HepG2 (cell line): ENCODE measurements around the gene NOXRED1. TPM values are rescaled to one million over a fixed set of nuclear protein-coding genes. Genes with fewer than 3 reads are reported as not detected.

Experiments used
- BHLHE40 ChIP-seq: IDR thresholded peaks from 2 replicates; pipeline ENCODE4 v1.6.1; 2011; ENCODE audit warnings: low read length, improper control_type of control experiment
- CEBPG ChIP-seq: IDR thresholded peaks from 2 replicates; pipeline ENCODE4 v1.6.1; 2016
- EED ChIP-seq: sonication (generic); formaldehyde crosslinking; IDR thresholded peaks from 2 replicates; pipeline ENCODE4 v1.5.0; 2020; ENCODE audit warnings: mild to moderate bottlenecking, missing genetic modification reagents
- FOXA1 ChIP-seq, 2 experiments: fragments of 450-650 bp in 1 of 2; sonication (generic) in 1 of 2; formaldehyde crosslinking in 1 of 2; IDR thresholded peaks; 2 replicates each; pipeline versions ENCODE4 v1.4.0 to v1.6.1; 2016 to 2020; ENCODE audit warnings: missing genetic modification reagents in 1 of 2
- HDAC2 ChIP-seq: sonication (generic); formaldehyde crosslinking; IDR thresholded peaks from 2 replicates; pipeline ENCODE4 v1.4.0; 2020; ENCODE audit warnings: missing genetic modification reagents
- HNF4G ChIP-seq, 2 experiments: sonication (generic) in 1 of 2; formaldehyde crosslinking in 1 of 2; IDR thresholded peaks; 2 replicates each; pipeline versions ENCODE4 v1.4.0 to v1.6.1; 2011 to 2020; ENCODE audit warnings: borderline replicate concordance in 2 of 2, low read depth in 2 of 2, mild to moderate bottlenecking in 2 of 2, low read length in 1 of 2, missing genetic modification reagents in 1 of 2, moderate library complexity in 1 of 2
- JUN ChIP-seq: sonication (generic); formaldehyde crosslinking; IDR thresholded peaks from 2 replicates; pipeline ENCODE4 v1.4.0; 2020; ENCODE audit warnings: mild to moderate bottlenecking, missing genetic modification reagents
- RELA ChIP-seq: sonication (generic); formaldehyde crosslinking; IDR thresholded peaks from 2 replicates; pipeline ENCODE4 v1.4.0; 2020; ENCODE audit warnings: missing genetic modification reagents
- TOPORS ChIP-seq: sonication (generic); formaldehyde crosslinking; IDR thresholded peaks from 2 replicates; pipeline ENCODE4 v1.8.0; 2023; ENCODE audit warnings: mild to moderate bottlenecking, missing genetic modification reagents
- ZBTB7A ChIP-seq: sonication (generic); formaldehyde crosslinking; IDR thresholded peaks from 2 replicates; pipeline ENCODE4 v1.8.0; 2022; ENCODE audit warnings: mild to moderate bottlenecking, missing genetic modification reagents
- ZNF253 ChIP-seq: sonication (generic); formaldehyde crosslinking; IDR thresholded peaks from 2 replicates; pipeline ENCODE4 v1.8.0; 2022; ENCODE audit warnings: mild to moderate bottlenecking, missing genetic modification reagents, borderline replicate concordance
- ZNF264 ChIP-seq: sonication (generic); formaldehyde crosslinking; IDR thresholded peaks from 2 replicates; pipeline ENCODE4 v1.4.0; 2020; ENCODE audit warnings: missing genetic modification reagents
- ZNF501 ChIP-seq: sonication (generic); formaldehyde crosslinking; IDR thresholded peaks from 2 replicates; pipeline ENCODE4 v1.5.1; 2020; ENCODE audit warnings: mild to moderate bottlenecking, moderate library complexity, missing genetic modification reagents
- ZNF761 ChIP-seq: sonication (generic); formaldehyde crosslinking; conservative IDR thresholded peaks from 2 replicates; pipeline ENCODE4 v1.4.0; 2020; ENCODE audit warnings: mild to moderate bottlenecking, missing genetic modification reagents
- polyA plus RNA-seq, 8 experiments: library from polyadenylated mRNA; depleted of rRNA in 3 of 8; stranded (reverse) in 7 of 8; unstranded in 1 of 8; fragments of >200 nt; fragmentation: Illumina TruSeq in 4 of 8; extraction: Trizol in 4 of 8; gene quantifications; 2 replicates each; pipeline versions ENCODE4 v1.2.1 to v1.2.3, GENCODE V29; 2011 to 2016; ENCODE audit warnings: low read depth in 4 of 8, missing spikeins in 1 of 8, mixed read lengths in 1 of 8; ENCODE audit not compliant: insufficient read depth in 1 of 8
- total RNA-seq, 5 experiments: library from RNA; depleted of rRNA; stranded (reverse); fragments of >200 nt; fragmentation: Illumina TruSeq; extraction: Trizol; gene quantifications; 2 replicates each; pipeline ENCODE4 v1.2.3, GENCODE V29; 2016; ENCODE audit warnings: low read depth in 1 of 5
- TF ChIP-seq, protein P1 (sequence below): sonication (generic); formaldehyde crosslinking; IDR thresholded peaks from 2 replicates; pipeline ENCODE4 v1.9.0; 2022; ENCODE audit warnings: missing genetic modification reagents, mild to moderate bottlenecking, borderline replicate concordance
- TF ChIP-seq, protein P2 (sequence below): IDR thresholded peaks from 2 replicates; pipeline ENCODE4 v1.6.1; 2016; ENCODE audit warnings: low read depth
- TF ChIP-seq, protein P3 (sequence below): sonication (generic); formaldehyde crosslinking; IDR thresholded peaks from 2 replicates; pipeline ENCODE4 v1.8.0; 2022; ENCODE audit warnings: missing genetic modification reagents, low read depth, mild to moderate bottlenecking, borderline replicate concordance
- TF ChIP-seq, protein P4 (sequence below): sonication (generic); formaldehyde crosslinking; IDR thresholded peaks from 2 replicates; pipeline ENCODE4 v1.5.0; 2020; ENCODE audit warnings: mild to moderate bottlenecking, missing genetic modification reagents

Gene NOXRED1
- total and polyA plus RNA-seq, 2 of the 13 experiments (the other 11 are each of a cell fraction or from before 2014, with no cell fraction given) = 0.24 to 0.41 TPM

DNA sequence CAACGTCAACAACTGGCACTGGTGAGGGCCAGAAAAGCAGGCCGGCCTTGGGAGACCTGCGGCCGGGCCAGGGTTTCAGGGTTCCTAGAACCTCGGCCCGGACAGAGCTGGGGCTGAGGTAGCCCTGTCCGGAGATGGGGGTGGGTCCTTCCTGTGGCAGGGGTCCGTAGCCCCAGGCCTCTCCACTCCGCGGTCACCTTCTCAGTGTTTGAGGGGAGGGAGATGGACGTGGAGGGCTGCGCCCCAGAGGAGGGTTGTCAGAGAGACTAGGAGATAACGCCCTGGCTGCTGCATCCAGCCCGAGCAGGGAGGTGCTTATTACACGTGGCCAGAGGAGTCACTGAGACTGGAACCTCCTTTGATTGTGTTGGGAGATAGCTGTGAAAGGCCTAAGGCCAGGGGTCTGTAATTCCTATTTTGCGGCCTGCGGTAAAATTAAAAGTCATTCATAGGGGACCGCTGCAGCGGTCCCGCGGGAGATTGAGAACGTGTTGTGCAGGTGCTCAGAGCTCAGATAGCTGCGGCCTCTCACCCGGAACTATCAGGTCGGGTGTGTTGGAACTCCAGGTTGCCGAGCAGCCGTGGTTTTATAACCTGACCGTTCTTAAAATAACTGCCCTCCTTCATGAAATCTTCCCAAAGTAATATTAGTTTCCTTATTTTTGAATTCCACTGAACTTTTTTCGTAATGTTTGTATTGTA lies 35.1 kb upstream of the NOXRED1 start (continued):
- TF ChIP-seq, protein P1, sequence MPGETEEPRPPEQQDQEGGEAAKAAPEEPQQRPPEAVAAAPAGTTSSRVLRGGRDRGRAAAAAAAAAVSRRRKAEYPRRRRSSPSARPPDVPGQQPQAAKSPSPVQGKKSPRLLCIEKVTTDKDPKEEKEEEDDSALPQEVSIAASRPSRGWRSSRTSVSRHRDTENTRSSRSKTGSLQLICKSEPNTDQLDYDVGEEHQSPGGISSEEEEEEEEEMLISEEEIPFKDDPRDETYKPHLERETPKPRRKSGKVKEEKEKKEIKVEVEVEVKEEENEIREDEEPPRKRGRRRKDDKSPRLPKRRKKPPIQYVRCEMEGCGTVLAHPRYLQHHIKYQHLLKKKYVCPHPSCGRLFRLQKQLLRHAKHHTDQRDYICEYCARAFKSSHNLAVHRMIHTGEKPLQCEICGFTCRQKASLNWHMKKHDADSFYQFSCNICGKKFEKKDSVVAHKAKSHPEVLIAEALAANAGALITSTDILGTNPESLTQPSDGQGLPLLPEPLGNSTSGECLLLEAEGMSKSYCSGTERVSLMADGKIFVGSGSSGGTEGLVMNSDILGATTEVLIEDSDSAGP = peak; percentile 67; the same call in 1 of the 2 replicates
- TF ChIP-seq ZNF761 (no peak), RELA (CRISPR knock-in tag) (0 out of 2 replicates have a peak, but pooled peaks have one; percentile 13), BHLHE40 (no peak), CEBPG (CRISPR knock-in tag) (no peak), JUN (CRISPR knock-in tag) (no peak), ZBTB7A (0 out of 2 replicates have a peak, but pooled peaks have one; percentile 25), ZNF264 (CRISPR knock-in tag) (no peak), HDAC2 (no peak), HNF4G (IDR thresholded peaks at IDR 0.05; ENCODE audit: borderline replicate concordance, low read depth, low read length) (no peak), HNF4G (CRISPR knock-in tag; IDR thresholded peaks at IDR 0.05; ENCODE audit: borderline replicate concordance, low read depth) (no peak), ZNF253 (no peak), FOXA1 (IDR thresholded peaks at IDR 0.05) (no peak), FOXA1 (CRISPR knock-in tag; IDR thresholded peaks at IDR 0.05) (no peak), ZNF501 (no peak), TOPORS (CRISPR knock-in tag) (no peak), EED (CRISPR knock-in tag) (peak; percentile 80; the same call in 1 of the 2 replicates)
- TF ChIP-seq, protein P2, sequence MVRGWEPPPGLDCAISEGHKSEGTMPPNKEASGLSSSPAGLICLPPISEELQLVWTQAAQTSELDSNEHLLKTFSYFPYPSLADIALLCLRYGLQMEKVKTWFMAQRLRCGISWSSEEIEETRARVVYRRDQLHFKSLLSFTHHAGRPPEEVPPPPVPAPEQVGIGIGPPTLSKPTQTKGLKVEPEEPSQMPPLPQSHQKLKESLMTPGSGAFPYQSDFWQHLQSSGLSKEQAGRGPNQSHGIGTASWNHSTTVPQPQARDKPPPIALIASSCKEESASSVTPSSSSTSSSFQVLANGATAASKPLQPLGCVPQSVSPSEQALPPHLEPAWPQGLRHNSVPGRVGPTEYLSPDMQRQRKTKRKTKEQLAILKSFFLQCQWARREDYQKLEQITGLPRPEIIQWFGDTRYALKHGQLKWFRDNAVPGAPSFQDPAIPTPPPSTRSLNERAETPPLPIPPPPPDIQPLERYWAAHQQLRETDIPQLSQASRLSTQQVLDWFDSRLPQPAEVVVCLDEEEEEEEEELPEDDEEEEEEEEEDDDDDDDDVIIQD = no peak
- TF ChIP-seq, protein P3, sequence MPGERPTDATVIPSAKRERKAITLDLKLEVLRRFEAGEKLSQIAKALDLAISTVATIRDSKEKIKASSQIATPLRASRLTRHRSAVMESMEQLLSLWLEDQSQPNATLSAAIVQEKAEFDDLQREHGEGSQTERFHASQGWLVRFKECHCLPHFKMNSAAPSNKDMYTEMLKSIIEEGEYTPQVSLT (CRISPR knock-in tag) = no peak
- TF ChIP-seq, protein P4, sequence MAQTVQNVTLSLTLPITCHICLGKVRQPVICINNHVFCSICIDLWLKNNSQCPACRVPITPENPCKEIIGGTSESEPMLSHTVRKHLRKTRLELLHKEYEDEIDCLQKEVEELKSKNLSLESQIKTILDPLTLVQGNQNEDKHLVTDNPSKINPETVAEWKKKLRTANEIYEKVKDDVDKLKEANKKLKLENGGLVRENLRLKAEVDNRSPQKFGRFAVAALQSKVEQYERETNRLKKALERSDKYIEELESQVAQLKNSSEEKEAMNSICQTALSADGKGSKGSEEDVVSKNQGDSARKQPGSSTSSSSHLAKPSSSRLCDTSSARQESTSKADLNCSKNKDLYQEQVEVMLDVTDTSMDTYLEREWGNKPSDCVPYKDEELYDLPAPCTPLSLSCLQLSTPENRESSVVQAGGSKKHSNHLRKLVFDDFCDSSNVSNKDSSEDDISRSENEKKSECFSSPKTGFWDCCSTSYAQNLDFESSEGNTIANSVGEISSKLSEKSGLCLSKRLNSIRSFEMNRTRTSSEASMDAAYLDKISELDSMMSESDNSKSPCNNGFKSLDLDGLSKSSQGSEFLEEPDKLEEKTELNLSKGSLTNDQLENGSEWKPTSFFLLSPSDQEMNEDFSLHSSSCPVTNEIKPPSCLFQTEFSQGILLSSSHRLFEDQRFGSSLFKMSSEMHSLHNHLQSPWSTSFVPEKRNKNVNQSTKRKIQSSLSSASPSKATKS (CRISPR knock-in tag) = peak; percentile 78; the same call in 1 of the 2 replicates
